ENCODE results near the gene ZBTB12. TPM values are rescaled to one million over a fixed set of nuclear protein-coding genes. Genes with fewer than 3 reads are reported as not detected.
A peak's percentile ranks its signal among the peaks of the same experiment; 100 is the strongest.
"Not testable (repeated sequence)": the region's sequence is repeated elsewhere in the genome, so short reads cannot be mapped to it uniquely, and the experiment has no call there.

ZBTB12 gene
- total RNA-seq, 1 donor from 2014 or later: 2.7 TPM

- no peak for DNase-seq (ENCODE audit: low read depth)
Measured at GRCh38 chr6:31920811-31921210, 18.9 kb upstream of the ZBTB12 start.

GRCh38 chr6:31919624-31920303, 17.9 kb upstream of the ZBTB12 start:
- DNase-seq (ENCODE audit: low read depth): no peak

GRCh38 chr6:31918069-31918720, 16.3 kb upstream of the ZBTB12 start:
- DNase-seq (ENCODE audit: low read depth): no peak

GRCh38 chr6:31915756-31916155, 13.9 kb upstream of the ZBTB12 start:
- no peak for DNase-seq (ENCODE audit: low read depth)

- DNase-seq (ENCODE audit: low read depth): no peak
Measured at GRCh38 chr6:31915351-31915750, 13.5 kb upstream of the ZBTB12 start.

- no peak for DNase-seq (ENCODE audit: low read depth)
Measured at GRCh38 chr6:31911826-31912585, 10.1 kb upstream of the ZBTB12 start.

- not testable (repeated sequence) for DNase-seq (ENCODE audit: low read depth)
Measured at GRCh38 chr6:31909298-31909697, 7.4 kb upstream of the ZBTB12 start.

GRCh38 chr6:31908791-31909190, 6.9 kb upstream of the ZBTB12 start:
- no peak for DNase-seq (ENCODE audit: low read depth)

- DNase-seq (ENCODE audit: low read depth): not testable (repeated sequence)
Measured at GRCh38 chr6:31908255-31908654, 6.4 kb upstream of the ZBTB12 start.

- peak; percentile 43 for DNase-seq (ENCODE audit: low read depth)
Measured at GRCh38 chr6:31907158-31907813, 5.4 kb upstream of the ZBTB12 start.

- not testable (repeated sequence) for DNase-seq (ENCODE audit: low read depth)
Measured at GRCh38 chr6:31906727-31907126, 4.8 kb upstream of the ZBTB12 start.

- no peak for DNase-seq (ENCODE audit: low read depth)
Measured at GRCh38 chr6:31906122-31906521, 4.2 kb upstream of the ZBTB12 start.

GRCh38 chr6:31905041-31905440, 3.2 kb upstream of the ZBTB12 start:
- no peak for DNase-seq (ENCODE audit: low read depth)

GRCh38 chr6:31903957-31904356, 2.1 kb upstream of the ZBTB12 start:
- DNase-seq (ENCODE audit: low read depth): no peak

GRCh38 chr6:31901415-31901952, 402 bp downstream of the ZBTB12 start:
- DNase-seq (ENCODE audit: low read depth): peak; percentile 50

GRCh38 chr6:31900917-31901414, 920 bp downstream of the ZBTB12 start:
- DNase-seq (ENCODE audit: low read depth): peak; percentile 55

- no peak for DNase-seq (ENCODE audit: low read depth)
Measured at GRCh38 chr6:31899882-31900722, 1.8 kb downstream of the ZBTB12 start.

GRCh38 chr6:31899215-31899614, 2.7 kb downstream of the ZBTB12 start:
- DNase-seq (ENCODE audit: low read depth): no peak

GRCh38 chr6:31898383-31899011, 3.4 kb downstream of the ZBTB12 start:
- DNase-seq (ENCODE audit: low read depth): peak; percentile 42
